ENCODE measurements around the gene SYNE2. TPM values are rescaled to one million over a fixed set of nuclear protein-coding genes. Genes with fewer than 3 reads are reported as not detected.

Gene SYNE2
- total and polyA plus RNA-seq, 4 experiments from 2014 or later = 14.2 to 280 (median 189) TPM

DNA sequence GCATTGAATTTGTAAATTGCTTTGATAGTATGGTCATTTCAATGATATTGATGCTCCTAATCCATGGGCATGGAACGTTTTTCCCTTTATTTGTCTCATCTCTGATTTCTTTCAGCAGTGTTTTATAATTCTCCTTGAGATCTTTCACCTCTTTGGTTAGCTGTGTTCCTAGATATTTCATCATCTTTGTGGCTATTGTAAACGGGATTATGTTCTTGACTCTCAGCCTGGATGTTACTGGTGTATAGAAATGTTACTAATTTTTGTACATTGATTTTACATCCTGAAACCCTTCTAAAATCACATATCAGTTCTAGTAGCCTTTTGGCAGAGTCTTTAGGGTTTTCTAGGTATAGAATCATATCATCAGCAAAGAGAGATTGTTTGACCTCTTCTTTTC lies 52.6 kb downstream of the SYNE2 start:
- intact Hi-C loops (cut with micrococcal nuclease) = no loop called here
- peaks cover 4 to 21% of the 10 kb centered on the region in 2 donors for H3K36me3 Mint-ChIP-seq
- no peak for DNase-seq
- peaks cover 51 to 93% (median 73%) of the 10 kb centered on the region in 4 donors for H3K4me1 Mint-ChIP-seq
- H3K4me3 ChIP-seq (ENCODE audit: low read length in 2 of 2) = no peak overlapping the region
- ChIA-PET CTCF (ENCODE audit: partially characterized antibody) (interaction anchor here (1.2 kb wide), 1 partner anchor 53 kb away, joined by 4 read pairs; the partner anchor contains the start of gene SYNE2), POLR2A (ENCODE audit: partially characterized antibody) (no interaction called here)
- H3K27me3 ChIP-seq (ENCODE audit: insufficient read depth, low read length) = no peaks in the 10 kb centered on the region
- H3K27me3 Mint-ChIP-seq = no peaks in the 10 kb centered on the region
- no peak overlapping the region for H3K27ac ChIP-seq (ENCODE audit: low read depth, low read length)
- H3K4me3 Mint-ChIP-seq = peak overlapping the region in 3 of 8 donors; percentile 5 to 56 (median 32)
- no peaks in the 10 kb centered on the region for H3K9me3 Mint-ChIP-seq
- H3K27ac Mint-ChIP-seq = peak overlapping the region in 4 of 7 donors; percentile 11 to 42 (median 25)
- no peaks in the 10 kb centered on the region for H3K36me3 ChIP-seq (ENCODE audit: insufficient read depth, low read length)
- peaks cover 84% of the 10 kb centered on the region for H3K4me1 ChIP-seq (ENCODE audit: insufficient read depth, low read length)
- no peaks in the 10 kb centered on the region for H3K9me3 ChIP-seq (ENCODE audit: control insufficient read depth in 1 of 2, low read length in 2 of 2)

DNA sequence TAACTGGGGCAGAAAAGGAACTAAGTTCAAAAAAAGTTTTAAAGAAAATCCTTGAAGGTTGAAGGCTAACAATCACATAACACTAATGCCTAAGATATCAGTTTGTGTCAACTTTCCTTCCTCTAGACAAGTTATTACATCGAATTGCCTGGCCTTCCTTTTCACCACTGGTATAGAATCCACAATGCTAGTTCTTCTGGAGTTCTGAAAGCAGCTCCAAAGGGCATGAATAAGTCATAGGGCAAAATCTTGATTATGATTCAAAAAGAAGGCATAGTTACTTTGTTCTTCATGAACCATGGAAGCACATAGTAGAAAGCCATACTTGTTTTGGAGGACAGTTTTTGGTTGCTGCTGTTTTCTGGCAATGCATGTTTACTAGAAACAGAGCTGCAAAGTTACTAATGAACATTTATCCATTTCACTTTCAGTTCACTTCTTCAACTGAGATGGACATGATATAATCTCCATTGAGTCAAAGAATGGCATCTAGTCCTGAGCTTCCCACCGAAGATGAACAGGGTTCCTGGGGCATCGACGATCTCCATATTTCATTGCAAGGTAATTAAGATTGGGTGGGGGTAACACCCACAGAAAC lies 56.0 kb downstream of the SYNE2 start:
- H3K27me3 ChIP-seq (ENCODE audit: insufficient read depth, low read length) = no peaks in the 10 kb centered on the region
- H3K4me1 ChIP-seq (ENCODE audit: insufficient read depth, low read length) = peaks cover 67% of the 10 kb centered on the region
- ChIA-PET POLR2A (ENCODE audit: partially characterized antibody) (interaction anchor here (0.8 to 4.2 kb wide), 6 partner anchors 10 to 56 kb away, joined by 3 to 23 read pairs (median 3); partner anchors contain the start of gene SYNE2), CTCF (ENCODE audit: partially characterized antibody) (interaction anchor here (0.9 to 2.5 kb wide), 4 partner anchors 15 to 56 kb away, joined by 3 to 11 read pairs (median 6); partner anchors contain the start of gene SYNE2)
- peaks cover 23 to 41% of the 10 kb centered on the region in 2 donors for H3K36me3 Mint-ChIP-seq
- H3K4me3 ChIP-seq (ENCODE audit: low read length in 2 of 2) = no peak overlapping the region
- H3K9me3 Mint-ChIP-seq = peaks cover 0 to 1% (median 0%) of the 10 kb centered on the region in 8 donors
- peak overlapping the region; percentile 37 for H3K27ac ChIP-seq (ENCODE audit: low read depth, low read length)
- H3K4me3 Mint-ChIP-seq = peak overlapping the region; percentile 64 to 84 (median 79)
- no peaks in the 10 kb centered on the region for H3K36me3 ChIP-seq (ENCODE audit: insufficient read depth, low read length)
- intact Hi-C loops (cut with micrococcal nuclease) = loop anchor here (2.0 kb wide), 1 partner anchor 54 kb away; no protein-coding TSS in a partner anchor
- DNase-seq = no peak
- H3K27ac Mint-ChIP-seq = peak overlapping the region in 5 of 7 donors; percentile 30 to 73 (median 63)
- no peaks in the 10 kb centered on the region for H3K27me3 Mint-ChIP-seq
- H3K4me1 Mint-ChIP-seq = peaks cover 43 to 87% (median 69%) of the 10 kb centered on the region in 4 donors
- no peaks in the 10 kb centered on the region for H3K9me3 ChIP-seq (ENCODE audit: control insufficient read depth in 1 of 2, low read length in 2 of 2)

DNA sequence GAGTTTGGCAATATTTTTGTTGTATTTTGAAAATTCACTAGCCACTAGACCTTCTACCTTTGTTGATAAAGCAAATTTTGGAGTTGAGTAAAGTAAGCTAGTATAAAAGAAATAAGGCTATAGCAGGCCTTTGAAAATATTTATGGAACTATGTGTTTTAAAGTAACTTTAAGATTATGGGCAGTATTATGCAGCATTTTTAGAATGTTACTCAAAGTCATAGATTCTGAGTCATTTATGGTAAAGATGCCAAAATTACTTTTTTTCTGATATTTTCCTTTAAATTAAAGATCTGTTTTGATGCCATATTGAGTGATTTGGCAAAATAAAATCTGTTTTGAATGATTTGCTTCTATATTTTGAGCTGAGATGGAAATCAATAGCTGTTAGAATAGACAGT lies 57.2 kb downstream of the SYNE2 start:
- H3K9me3 ChIP-seq (ENCODE audit: control insufficient read depth in 1 of 2, low read length in 2 of 2) = no peaks in the 10 kb centered on the region
- intact Hi-C loops (cut with micrococcal nuclease) = loop anchor here (2.0 kb wide), 1 partner anchor 55 kb away; no protein-coding TSS in a partner anchor
- Mint-ChIP-seq H3K4me3 (no peak overlapping the region), H3K27me3 (no peaks in the 10 kb centered on the region), H3K36me3 (peaks cover 23 to 45% of the 10 kb centered on the region in 2 donors), H3K9me3 (peaks cover 0 to 1% (median 0%) of the 10 kb centered on the region in 8 donors), H3K4me1 (peaks cover 38 to 83% (median 62%) of the 10 kb centered on the region in 4 donors), H3K27ac (peak overlapping the region in 1 of 7 donors; percentile 4)
- H3K36me3 ChIP-seq (ENCODE audit: insufficient read depth, low read length) = no peaks in the 10 kb centered on the region
- ChIA-PET POLR2A (ENCODE audit: partially characterized antibody) (interaction anchor here (0.6 to 4.2 kb wide), 3 partner anchors 7 to 57 kb away, joined by 3 to 23 read pairs (median 3); partner anchors contain the start of gene SYNE2), CTCF (ENCODE audit: partially characterized antibody) (interaction anchor here (1.1 to 2.0 kb wide), 3 partner anchors 8 to 19 kb away, joined by 3 to 5 read pairs (median 4); no protein-coding TSS in a partner anchor)
- H3K27me3 ChIP-seq (ENCODE audit: insufficient read depth, low read length) = no peaks in the 10 kb centered on the region
- no peak overlapping the region for H3K4me3 ChIP-seq (ENCODE audit: low read length in 2 of 2)
- no peak for DNase-seq
- H3K4me1 ChIP-seq (ENCODE audit: insufficient read depth, low read length) = peaks cover 55% of the 10 kb centered on the region
- no peak overlapping the region for H3K27ac ChIP-seq (ENCODE audit: low read depth, low read length)

DNA sequence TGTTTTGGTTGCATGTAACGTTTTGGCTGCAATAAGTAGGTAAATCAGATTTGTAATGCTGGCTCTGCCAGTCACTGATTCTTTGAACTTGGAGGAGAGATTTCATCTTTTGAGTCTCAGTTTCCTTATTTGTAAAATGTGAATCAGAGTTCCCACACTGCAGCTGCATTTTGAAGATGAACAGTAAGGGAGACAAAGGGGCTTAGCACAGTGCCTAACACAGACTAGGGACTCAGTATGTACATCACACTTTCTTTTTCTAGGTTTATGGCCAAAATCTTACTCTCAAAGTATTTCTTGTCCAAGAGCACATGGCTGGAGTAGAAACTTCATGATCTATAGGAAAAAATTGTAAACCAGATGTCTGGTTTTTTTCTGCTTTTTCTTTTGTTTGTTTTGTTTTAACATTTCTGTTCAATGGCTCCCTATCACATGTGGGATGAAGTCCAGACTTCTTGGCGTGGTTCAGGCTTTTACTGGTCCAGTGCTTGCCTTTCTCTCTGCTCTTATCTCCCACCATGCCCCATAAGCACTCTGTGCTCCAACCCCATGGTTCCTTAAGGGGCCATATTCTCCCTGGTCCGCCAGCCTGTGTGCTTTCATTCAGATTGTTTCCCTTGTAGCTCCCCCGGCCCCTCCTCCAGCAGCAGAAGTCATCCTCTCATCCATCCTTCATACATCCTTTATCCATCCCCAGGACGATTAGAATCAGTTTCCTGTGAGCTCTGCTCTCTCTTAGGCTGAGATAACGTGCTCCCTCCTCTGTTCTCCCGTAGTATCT lies 58.0 kb downstream of the SYNE2 start:
- Mint-ChIP-seq H3K36me3 (peaks cover 23 to 45% of the 10 kb centered on the region in 2 donors), H3K4me1 (peaks cover 34 to 75% (median 55%) of the 10 kb centered on the region in 4 donors), H3K27me3 (no peaks in the 10 kb centered on the region), H3K27ac (peak overlapping the region in 3 of 7 donors; percentile 26 to 89 (median 38)), H3K9me3 (peaks cover 0 to 1% (median 0%) of the 10 kb centered on the region in 8 donors), H3K4me3 (peak overlapping the region in 6 of 8 donors; percentile 9 to 41 (median 28))
- Histone ChIP-seq H3K36me3 (ENCODE audit: insufficient read depth, low read length) (no peaks in the 10 kb centered on the region), H3K27me3 (ENCODE audit: insufficient read depth, low read length) (no peaks in the 10 kb centered on the region), H3K9me3 (ENCODE audit: control insufficient read depth in 1 of 2, low read length in 2 of 2) (no peaks in the 10 kb centered on the region), H3K4me1 (ENCODE audit: insufficient read depth, low read length) (peaks cover 48% of the 10 kb centered on the region), H3K4me3 (ENCODE audit: low read length in 2 of 2) (no peak overlapping the region), H3K27ac (ENCODE audit: low read depth, low read length) (no peak overlapping the region)
- intact Hi-C loops (cut with micrococcal nuclease) = no loop called here
- POLR2A ChIA-PET (ENCODE audit: partially characterized antibody) = interaction anchor here (0.6 to 4.2 kb wide), 7 partner anchors 8 to 58 kb away, joined by 3 to 23 read pairs (median 3); partner anchors contain the start of gene SYNE2
- CTCF ChIA-PET (ENCODE audit: partially characterized antibody) = interaction anchor here (1.1 to 2.0 kb wide), 4 partner anchors 9 to 27 kb away, joined by 3 to 5 read pairs (median 4); no protein-coding TSS in a partner anchor
- DNase-seq = no peak

DNA sequence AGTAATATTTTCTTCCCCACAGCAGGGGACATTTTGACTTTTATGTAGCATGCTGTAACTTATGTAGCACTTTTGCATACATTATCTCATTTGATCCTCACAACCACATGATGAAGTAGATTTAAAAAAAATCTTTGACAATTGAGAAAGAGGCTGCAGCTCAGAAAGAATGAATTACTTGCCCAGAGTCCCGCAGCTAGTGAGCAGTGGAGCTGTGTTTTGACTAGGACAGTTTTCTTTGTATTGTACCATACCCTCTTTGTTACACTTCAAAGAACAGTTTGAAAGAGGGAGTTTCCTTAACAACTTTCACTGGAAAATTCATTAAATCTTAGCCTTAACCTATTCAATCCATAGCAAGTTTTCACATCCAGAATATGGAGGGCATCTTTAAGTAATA lies 58.6 kb downstream of the SYNE2 start:
- Mint-ChIP-seq H3K4me1 (peaks cover 34 to 75% (median 55%) of the 10 kb centered on the region in 4 donors), H3K9me3 (peaks cover 0 to 1% (median 0%) of the 10 kb centered on the region in 8 donors), H3K36me3 (peaks cover 23 to 51% of the 10 kb centered on the region in 2 donors), H3K27ac (no peak overlapping the region), H3K27me3 (no peaks in the 10 kb centered on the region), H3K4me3 (no peak overlapping the region)
- POLR2A ChIA-PET (ENCODE audit: partially characterized antibody) = interaction anchor here (1.0 to 1.5 kb wide), 4 partner anchors 29 to 56 kb away, joined by 3 to 6 read pairs (median 3); no protein-coding TSS in a partner anchor
- H3K27ac ChIP-seq (ENCODE audit: low read depth, low read length) = no peak overlapping the region
- intact Hi-C loops (cut with micrococcal nuclease) = no loop called here
- no peak overlapping the region for H3K4me3 ChIP-seq (ENCODE audit: low read length in 2 of 2)
- CTCF ChIA-PET (ENCODE audit: partially characterized antibody) = interaction anchor here (1.5 to 1.6 kb wide), 2 partner anchors 9 to 28 kb away, joined by 4 to 5 read pairs; no protein-coding TSS in a partner anchor
- no peak for DNase-seq
- H3K4me1 ChIP-seq (ENCODE audit: insufficient read depth, low read length) = peaks cover 44% of the 10 kb centered on the region
- H3K9me3 ChIP-seq (ENCODE audit: control insufficient read depth in 1 of 2, low read length in 2 of 2) = no peaks in the 10 kb centered on the region
- no peaks in the 10 kb centered on the region for H3K27me3 ChIP-seq (ENCODE audit: insufficient read depth, low read length)
- H3K36me3 ChIP-seq (ENCODE audit: insufficient read depth, low read length) = no peaks in the 10 kb centered on the region

DNA sequence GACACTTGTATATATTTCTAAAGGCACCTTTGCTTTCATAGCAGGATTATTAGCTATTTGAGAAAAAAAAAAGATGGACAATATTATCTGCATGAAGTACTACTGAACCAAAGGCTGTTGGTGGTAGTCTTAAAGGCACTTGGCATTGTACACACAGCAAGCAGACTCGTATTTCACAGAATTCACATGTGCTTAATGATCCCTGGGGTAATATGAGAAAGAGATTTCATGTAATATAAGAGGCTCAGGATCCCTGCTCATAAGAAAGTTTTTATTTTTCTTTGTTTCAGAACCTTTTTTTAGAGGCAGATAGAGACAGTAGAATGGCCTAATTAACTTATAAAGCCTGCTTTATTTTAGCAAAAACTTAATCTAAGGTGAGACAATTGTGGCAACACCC lies 59.5 kb downstream of the SYNE2 start:
- Histone ChIP-seq H3K9me3 (ENCODE audit: control insufficient read depth in 1 of 2, low read length in 2 of 2) (no peaks in the 10 kb centered on the region), H3K27me3 (ENCODE audit: insufficient read depth, low read length) (no peaks in the 10 kb centered on the region), H3K27ac (ENCODE audit: low read depth, low read length) (no peak overlapping the region), H3K4me3 (ENCODE audit: low read length in 2 of 2) (no peak overlapping the region), H3K4me1 (ENCODE audit: insufficient read depth, low read length) (peaks cover 37% of the 10 kb centered on the region), H3K36me3 (ENCODE audit: insufficient read depth, low read length) (no peaks in the 10 kb centered on the region)
- H3K36me3 Mint-ChIP-seq = peaks cover 23 to 53% of the 10 kb centered on the region in 2 donors
- CTCF ChIA-PET (ENCODE audit: partially characterized antibody) = interaction anchor here (1.5 kb wide), 1 partner anchor 29 kb away, joined by 4 read pairs; no protein-coding TSS in a partner anchor
- peaks cover 33 to 69% (median 50%) of the 10 kb centered on the region in 4 donors for H3K4me1 Mint-ChIP-seq
- H3K9me3 Mint-ChIP-seq = peaks cover 0 to 1% (median 0%) of the 10 kb centered on the region in 8 donors
- no peaks in the 10 kb centered on the region for H3K27me3 Mint-ChIP-seq
- DNase-seq = no peak
- peak overlapping the region in 1 of 7 donors; percentile 22 for H3K27ac Mint-ChIP-seq
- intact Hi-C loops (cut with micrococcal nuclease) = no loop called here
- POLR2A ChIA-PET (ENCODE audit: partially characterized antibody) = interaction anchor here (1.5 kb wide), 1 partner anchor 57 kb away, joined by 6 read pairs; no protein-coding TSS in a partner anchor
- no peak overlapping the region for H3K4me3 Mint-ChIP-seq
